HG03060 (cell line): ENCODE data around the gene KCNC1.
A peak's percentile ranks its signal among the peaks of the same experiment; 100 is the strongest.

Experiments
- ATAC-seq: cut with Tn5 transposase; IDR thresholded peaks from one replicate; pipeline ENCODE4 v1.9.1; 2021; ENCODE audit warnings: low read depth, moderate number of reproducible peaks; ENCODE audit not compliant: unreplicated experiment

The KCNC1 gene

GRCh38 chr11:17750013-17750800 is 15.6 kb downstream of the KCNC1 start:
- ATAC-seq: no peak

- ATAC-seq: no peak
Observed at GRCh38 chr11:17750801-17751165, 16.2 kb downstream of the KCNC1 start.

- ATAC-seq: no peak
Observed at GRCh38 chr11:17751558-17751957, 17.0 kb downstream of the KCNC1 start.

- no peak for ATAC-seq
Observed at GRCh38 chr11:17752144-17752543, 17.6 kb downstream of the KCNC1 start.

GRCh38 chr11:17753153-17753552 is 18.6 kb downstream of the KCNC1 start:
- no peak for ATAC-seq

GRCh38 chr11:17753641-17754040 is 19.1 kb downstream of the KCNC1 start:
- no peak for ATAC-seq

- ATAC-seq: no peak
Observed at GRCh38 chr11:17755891-17756290, 21.3 kb downstream of the KCNC1 start.

- ATAC-seq: peak; percentile 67
Observed at GRCh38 chr11:17760102-17761029, 25.8 kb downstream of the KCNC1 start.

GRCh38 chr11:17762309-17762974 is 27.9 kb downstream of the KCNC1 start:
- ATAC-seq: no peak

- ATAC-seq: no peak
Observed at GRCh38 chr11:17763244-17763643, 28.7 kb downstream of the KCNC1 start.

GRCh38 chr11:17763703-17764102 is 29.1 kb downstream of the KCNC1 start:
- ATAC-seq: no peak

- ATAC-seq: no peak
Observed at GRCh38 chr11:17764446-17765218, 30.1 kb downstream of the KCNC1 start.

- no peak for ATAC-seq
Observed at GRCh38 chr11:17765356-17766072, 30.9 kb downstream of the KCNC1 start.

GRCh38 chr11:17766073-17766359 is 31.4 kb downstream of the KCNC1 start:
- ATAC-seq: no peak

- no peak for ATAC-seq
Observed at GRCh38 chr11:17766590-17766989, 32.0 kb downstream of the KCNC1 start.

- no peak for ATAC-seq
Observed at GRCh38 chr11:17767301-17767885, 32.8 kb downstream of the KCNC1 start.

GRCh38 chr11:17767914-17768313 is 33.3 kb downstream of the KCNC1 start:
- no peak for ATAC-seq

- no peak for ATAC-seq
Observed at GRCh38 chr11:17768547-17768946, 34.0 kb downstream of the KCNC1 start.

GRCh38 chr11:17769218-17769617 is 34.6 kb downstream of the KCNC1 start:
- no peak for ATAC-seq
